ENCODE data around the gene CHAF1B. TPM values are rescaled to one million over a fixed set of nuclear protein-coding genes. Genes with fewer than 3 reads are reported as not detected.

The CHAF1B gene
- total and polyA plus RNA-seq, 2 experiments from 2014 or later: 3.0 to 5.2 TPM

DNA sequence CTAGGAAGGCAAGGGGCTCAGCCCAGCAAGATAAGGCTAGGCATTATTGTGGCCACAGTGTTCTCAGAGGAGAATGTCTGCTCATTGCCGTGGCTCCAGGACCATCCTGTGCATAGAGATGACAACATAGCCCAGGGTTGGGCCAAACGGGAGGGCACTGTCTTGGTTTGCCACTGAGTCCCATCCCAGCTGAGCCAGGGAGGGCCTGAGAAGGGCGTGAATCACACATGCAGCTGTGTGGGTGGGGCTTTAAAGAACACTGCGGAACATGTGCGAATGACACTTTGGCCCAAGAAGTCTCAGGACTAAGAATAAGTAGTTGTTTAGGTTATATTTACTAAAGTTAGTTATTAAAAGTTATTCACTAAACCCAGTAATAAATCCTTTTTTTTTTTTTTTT is 18.5 kb downstream of the CHAF1B start:
- 39 to 46% methylated on average over 5 of the region's 5 CpGs for WGBS, 2 experiments (ENCODE audit: low coverage in 1 of 2, low lambda C conversion rate in 2 of 2, missing lambda C conversion rate in 2 of 2)
- Histone ChIP-seq H3K4me1 (ENCODE audit: insufficient read depth) (no peaks in the 10 kb centered on the region), H2AFZ (no peak overlapping the region), H3K27ac (no peak overlapping the region), H3K9me2 (ENCODE audit: insufficient read depth) (no peaks in the 10 kb centered on the region), H3K4me2 (ENCODE audit: unreplicated experiment) (no peak overlapping the region), H3K27me3 (replicated peaks; ENCODE audit: insufficient read depth) (no peaks in the 10 kb centered on the region), H3F3A (ENCODE audit: insufficient read depth) (no peaks in the 10 kb centered on the region), H3K9me3 (ENCODE audit: low read depth) (no peaks in the 10 kb centered on the region), H3K79me2 (ENCODE audit: insufficient read depth) (no peaks in the 10 kb centered on the region), H3K36me3 (ENCODE audit: low read depth) (peaks cover 5% of the 10 kb centered on the region; the same call in 1 of the 2 replicates), H3K4me3 (no peak overlapping the region), H4K20me1 (ENCODE audit: insufficient read depth) (no peaks in the 10 kb centered on the region), H3K9ac (no peak overlapping the region)
- TF ChIP-seq EZH2 (IDR thresholded peaks at IDR 0.05; ENCODE audit: insufficient read depth, poor library complexity, severe bottlenecking) (no peak), EZH2phosphoT487 (IDR thresholded peaks at IDR 0.05; ENCODE audit: insufficient read depth, low read depth) (no peak)
- in situ Hi-C loops (cut with MboI): loop anchor here (25.0 kb wide), 1 partner anchor 534 kb away; no protein-coding TSS in a partner anchor
- peak; percentile 41 for DNase-seq

DNA sequence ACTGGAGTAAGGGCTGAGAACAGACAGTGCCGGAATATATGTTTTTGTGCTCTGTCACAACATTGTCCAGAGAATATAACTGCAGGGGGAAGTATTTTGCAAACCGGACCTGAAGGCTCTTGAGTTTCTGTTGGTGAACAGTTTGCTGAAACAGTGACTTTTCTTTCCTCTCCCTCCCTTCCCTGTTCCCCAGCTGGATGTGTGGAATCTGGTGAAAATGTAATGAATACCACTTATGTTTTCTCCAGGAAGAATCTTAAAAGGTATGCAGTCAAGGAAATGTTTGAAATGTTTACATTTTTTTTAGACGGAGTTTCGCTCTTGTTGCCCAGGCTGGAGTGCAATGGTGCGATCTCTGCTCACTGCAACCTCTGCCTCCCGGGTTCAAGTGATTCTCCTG is 23.4 kb downstream of the CHAF1B start:
- DNase-seq: no peak
- Histone ChIP-seq H3K79me2 (ENCODE audit: insufficient read depth) (no peaks in the 10 kb centered on the region), H3K27ac (no peak overlapping the region), H3K36me3 (ENCODE audit: low read depth) (no peaks in the 10 kb centered on the region), H3K9ac (no peak overlapping the region), H3K9me3 (ENCODE audit: low read depth) (no peaks in the 10 kb centered on the region), H3K9me2 (ENCODE audit: insufficient read depth) (no peaks in the 10 kb centered on the region), H3K4me2 (ENCODE audit: unreplicated experiment) (no peak overlapping the region), H4K20me1 (ENCODE audit: insufficient read depth) (no peaks in the 10 kb centered on the region), H2AFZ (no peak overlapping the region), H3K4me3 (no peak overlapping the region), H3K27me3 (replicated peaks; ENCODE audit: insufficient read depth) (no peaks in the 10 kb centered on the region), H3F3A (ENCODE audit: insufficient read depth) (no peaks in the 10 kb centered on the region), H3K4me1 (ENCODE audit: insufficient read depth) (no peaks in the 10 kb centered on the region)
- 94 to 99% methylated on average over 6 of the region's 6 CpGs for WGBS, 2 experiments (ENCODE audit: low coverage in 1 of 2, low lambda C conversion rate in 2 of 2, missing lambda C conversion rate in 2 of 2)
- in situ Hi-C loops (cut with MboI): loop anchor here (25.0 kb wide), 1 partner anchor 529 kb away; no protein-coding TSS in a partner anchor
- no peak for TF ChIP-seq EZH2 (IDR thresholded peaks at IDR 0.05; ENCODE audit: insufficient read depth, poor library complexity, severe bottlenecking)
- no peak for TF ChIP-seq EZH2phosphoT487 (IDR thresholded peaks at IDR 0.05; ENCODE audit: insufficient read depth, low read depth)

DNA sequence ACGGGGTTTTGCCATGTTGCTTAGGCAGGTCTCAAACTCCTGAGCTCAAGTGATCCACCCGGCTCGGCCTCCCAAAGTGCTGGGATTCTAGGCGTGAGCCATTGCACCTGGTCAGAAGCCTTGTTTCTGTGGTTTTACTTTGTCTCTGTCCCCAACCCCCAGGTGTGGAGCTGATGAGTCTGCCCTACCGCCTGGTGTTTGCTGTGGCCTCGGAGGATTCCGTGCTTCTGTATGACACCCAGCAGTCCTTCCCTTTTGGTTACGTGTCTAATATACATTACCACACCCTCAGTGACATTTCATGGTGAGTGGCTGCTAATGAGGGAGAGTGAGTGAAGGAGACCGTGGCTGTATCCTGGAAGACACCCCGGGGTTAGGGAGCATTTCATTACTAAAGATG is 26.1 kb downstream of the CHAF1B start:
- H3K4me3 ChIP-seq: no peak overlapping the region
- H4K20me1 ChIP-seq (ENCODE audit: insufficient read depth): no peaks in the 10 kb centered on the region
- no peak for DNase-seq
- H3K27me3 ChIP-seq (replicated peaks; ENCODE audit: insufficient read depth): no peaks in the 10 kb centered on the region
- H2AFZ ChIP-seq: no peak overlapping the region
- TF ChIP-seq EZH2 (IDR thresholded peaks at IDR 0.05; ENCODE audit: insufficient read depth, poor library complexity, severe bottlenecking): no peak
- no peak for TF ChIP-seq EZH2phosphoT487 (IDR thresholded peaks at IDR 0.05; ENCODE audit: insufficient read depth, low read depth)
- no peaks in the 10 kb centered on the region for H3K36me3 ChIP-seq (ENCODE audit: low read depth)
- H3K27ac ChIP-seq: no peak overlapping the region
- no peak overlapping the region for H3K4me2 ChIP-seq (ENCODE audit: unreplicated experiment)
- H3K9me2 ChIP-seq (ENCODE audit: insufficient read depth): no peaks in the 10 kb centered on the region
- H3K9me3 ChIP-seq (ENCODE audit: low read depth): no peaks in the 10 kb centered on the region
- no peak overlapping the region for H3K9ac ChIP-seq
- 96 to 98% methylated on average over 10 of the region's 10 CpGs for WGBS, 2 experiments (ENCODE audit: low coverage in 1 of 2, low lambda C conversion rate in 2 of 2, missing lambda C conversion rate in 2 of 2)
- in situ Hi-C loops (cut with MboI): loop anchor here (25.0 kb wide), 1 partner anchor 526 kb away; no protein-coding TSS in a partner anchor
- H3K4me1 ChIP-seq (ENCODE audit: insufficient read depth): no peaks in the 10 kb centered on the region
- H3K79me2 ChIP-seq (ENCODE audit: insufficient read depth): no peaks in the 10 kb centered on the region
- no peaks in the 10 kb centered on the region for H3F3A ChIP-seq (ENCODE audit: insufficient read depth)

DNA sequence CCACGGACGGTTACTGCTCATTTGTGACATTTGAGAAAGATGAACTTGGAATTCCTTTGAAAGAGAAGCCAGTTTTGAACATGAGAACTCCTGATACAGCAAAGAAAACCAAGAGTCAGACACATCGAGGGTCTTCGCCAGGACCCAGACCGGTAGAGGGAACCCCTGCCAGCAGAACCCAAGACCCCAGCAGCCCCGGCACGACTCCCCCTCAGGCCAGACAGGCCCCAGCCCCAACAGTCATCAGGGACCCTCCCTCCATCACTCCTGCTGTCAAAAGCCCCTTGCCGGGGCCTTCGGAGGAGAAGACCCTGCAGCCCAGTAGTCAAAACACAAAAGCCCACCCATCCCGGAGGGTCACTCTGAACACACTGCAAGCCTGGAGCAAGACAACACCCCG is 27.7 kb downstream of the CHAF1B start:
- no peak for TF ChIP-seq EZH2phosphoT487 (IDR thresholded peaks at IDR 0.05; ENCODE audit: insufficient read depth, low read depth)
- WGBS, 2 experiments (ENCODE audit: low coverage in 1 of 2, low lambda C conversion rate in 2 of 2, missing lambda C conversion rate in 2 of 2): 97 to 99% methylated on average over 11 of the region's 11 CpGs

DNA sequence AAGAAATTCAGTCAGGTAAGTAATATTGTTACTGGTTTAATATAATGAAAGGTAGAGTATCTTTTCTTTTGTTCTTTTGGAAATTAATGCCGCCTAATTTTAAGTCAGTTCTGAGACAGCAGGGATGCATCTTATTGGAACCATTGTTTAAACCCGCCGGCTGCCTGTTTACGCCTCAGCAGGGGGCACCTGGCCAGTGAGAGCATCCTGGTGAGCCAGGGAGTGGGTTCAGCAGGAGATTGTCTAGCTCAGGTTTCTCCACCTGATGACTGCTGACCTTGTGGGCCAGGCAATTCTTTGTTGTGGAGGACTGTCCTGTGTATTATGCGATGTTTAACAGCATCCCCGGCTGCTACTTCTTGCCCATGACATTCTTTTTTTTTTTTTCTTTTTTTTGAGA is 30.2 kb downstream of the CHAF1B start:
- no peaks in the 10 kb centered on the region for H3K27me3 ChIP-seq (replicated peaks; ENCODE audit: insufficient read depth)
- H3K79me2 ChIP-seq (ENCODE audit: insufficient read depth): no peaks in the 10 kb centered on the region
- no peak overlapping the region for H3K9ac ChIP-seq
- H3K36me3 ChIP-seq (ENCODE audit: low read depth): no peaks in the 10 kb centered on the region
- no peaks in the 10 kb centered on the region for H3K4me1 ChIP-seq (ENCODE audit: insufficient read depth)
- no peak overlapping the region for H3K4me3 ChIP-seq
- no peaks in the 10 kb centered on the region for H3K9me2 ChIP-seq (ENCODE audit: insufficient read depth)
- 99% methylated on average over 6 of the region's 6 CpGs for WGBS, 2 experiments (ENCODE audit: low coverage in 1 of 2, low lambda C conversion rate in 2 of 2, missing lambda C conversion rate in 2 of 2)
- no peak overlapping the region for H3K27ac ChIP-seq
- H3F3A ChIP-seq (ENCODE audit: insufficient read depth): no peaks in the 10 kb centered on the region
- in situ Hi-C loops (cut with MboI): loop anchor here (25.0 kb wide), 1 partner anchor 522 kb away; no protein-coding TSS in a partner anchor
- TF ChIP-seq EZH2 (IDR thresholded peaks at IDR 0.05; ENCODE audit: insufficient read depth, poor library complexity, severe bottlenecking) (no peak), EZH2phosphoT487 (IDR thresholded peaks at IDR 0.05; ENCODE audit: insufficient read depth, low read depth) (no peak)
- no peaks in the 10 kb centered on the region for H4K20me1 ChIP-seq (ENCODE audit: insufficient read depth)
- no peaks in the 10 kb centered on the region for H3K9me3 ChIP-seq (ENCODE audit: low read depth)
- H3K4me2 ChIP-seq (ENCODE audit: unreplicated experiment): no peak overlapping the region
- no peak overlapping the region for H2AFZ ChIP-seq
- no peak for DNase-seq

More for the DNA sequence above, 27.7 kb downstream of the CHAF1B start:
- Histone ChIP-seq H3K4me3 (no peak overlapping the region), H3K4me2 (ENCODE audit: unreplicated experiment) (no peak overlapping the region), H3F3A (ENCODE audit: insufficient read depth) (no peaks in the 10 kb centered on the region), H3K27ac (no peak overlapping the region), H3K9me2 (ENCODE audit: insufficient read depth) (no peaks in the 10 kb centered on the region), H3K9ac (no peak overlapping the region), H3K79me2 (ENCODE audit: insufficient read depth) (no peaks in the 10 kb centered on the region), H3K9me3 (ENCODE audit: low read depth) (no peaks in the 10 kb centered on the region), H2AFZ (no peak overlapping the region), H3K27me3 (replicated peaks; ENCODE audit: insufficient read depth) (no peaks in the 10 kb centered on the region), H4K20me1 (ENCODE audit: insufficient read depth) (no peaks in the 10 kb centered on the region), H3K36me3 (ENCODE audit: low read depth) (no peaks in the 10 kb centered on the region), H3K4me1 (ENCODE audit: insufficient read depth) (no peaks in the 10 kb centered on the region)
- DNase-seq: no peak
- in situ Hi-C loops (cut with MboI): loop anchor here (25.0 kb wide), 1 partner anchor 524 kb away; no protein-coding TSS in a partner anchor

Data from GM23248 (cell line).